Transverse colon (tissue), 4 donors: ENCODE measurements around the gene WBP2NL. TPM values are rescaled to one million over a fixed set of nuclear protein-coding genes. Genes with fewer than 3 reads are reported as not detected.

Source experiments
- DNase-seq: peaks from one replicate; pipeline ENCODE4 v3.0.0-alpha.2; 2019
- H3K27ac ChIP-seq, 4 donors: fragments of 200-600 bp; sonication (generic); 2 replicates each; pipeline ENCODE4 v1.5.1; 2016 to 2018; ENCODE audit warnings: inconsistent platforms in 4 of 4
- H3K27me3 ChIP-seq: fragments of 200-600 bp; sonication (generic); 2 replicates; pipeline ENCODE4 v1.5.1; 2017; ENCODE audit warnings: inconsistent platforms
- H3K36me3 ChIP-seq, 4 donors: fragments of 200-600 bp; sonication (generic); 2 replicates each; pipeline ENCODE4 v1.5.1; 2017 to 2019; ENCODE audit warnings: inconsistent platforms in 4 of 4
- H3K4me1 ChIP-seq, 4 donors: fragments of 200-600 bp; sonication (generic); 2 replicates each; pipeline ENCODE4 v1.5.1; 2017 to 2020; ENCODE audit warnings: inconsistent platforms in 4 of 4
- H3K4me3 ChIP-seq, 4 donors: fragments of 200-600 bp; sonication (generic); 1 replicate in 1 of 4; 2 replicates in 3 of 4; pipeline versions ENCODE4 v1.5.1 to v1.6.1; 2017 to 2019; ENCODE audit warnings: inconsistent platforms in 4 of 4
- H3K9me3 ChIP-seq, 2 donors: fragments of 200-600 bp; sonication (generic); 2 replicates each; pipeline ENCODE4 v1.5.1; 2017 to 2019; ENCODE audit warnings: inconsistent platforms in 2 of 2
- CTCF ChIP-seq, 5 experiments: fragments of 200-600 bp in 3 of 5; fragments of 450-650 bp in 2 of 5; sonication (generic) in 3 of 5; IDR thresholded peaks; 1 replicate in 2 of 5; 2 replicates in 3 of 5; pipeline ENCODE4 v1.5.1; 2016 to 2017; ENCODE audit warnings: antibody characterized with exemption in 5 of 5, inconsistent platforms in 3 of 5, mild to moderate bottlenecking in 2 of 5, moderate library complexity in 1 of 5
- EP300 ChIP-seq: sonication (generic); formaldehyde crosslinking; IDR thresholded peaks from one replicate; pipeline ENCODE4 v1.6.1; 2017; ENCODE audit warnings: antibody characterized with exemption, low read depth
- POLR2A ChIP-seq: fragments of 450-650 bp; IDR thresholded peaks from one replicate; pipeline ENCODE4 v1.6.1; 2016; ENCODE audit warnings: antibody characterized with exemption, mild to moderate bottlenecking, moderate library complexity
- POLR2AphosphoS5 ChIP-seq, 3 donors: sonication (generic); formaldehyde crosslinking; IDR thresholded peaks; one replicate each; pipeline ENCODE4 v1.6.1; 2016; ENCODE audit warnings: antibody characterized with exemption in 3 of 3
- WGBS, 2 donors: methylation state at CpG; one replicate each; pipeline ENCODE4 v1.1.5; 2018; ENCODE audit warnings: low coverage in 1 of 2; 5-methylcytosine and 5-hydroxymethylcytosine counted together
- in situ Hi-C, 4 donors: fragments of 200-750 bp; cut with MboI; loops; one replicate each; pipeline versions ENCODE4 v1.15.0 to v1.15.1; 2017; ENCODE audit warnings: low sequenced_read_pairs in 3 of 4, low pct_ligation_motif_present in 1 of 4, low pct_unique_long_range_greater_than_20kb in 1 of 4
- intact Hi-C: fragments of 100-400 bp; cut with DNase I; formaldehyde crosslinking; loops from one replicate; pipeline ENCODE4 v1.15.1; 2023; ENCODE audit warnings: low total_unique reads
- total RNA-seq, 4 donors: library from RNA; depleted of rRNA; stranded (reverse); fragments of >200 nt; gene quantifications; one replicate each; pipeline ENCODE4 v1.1.0, GENCODE V29; 2016

Gene WBP2NL
- total RNA-seq, 4 donors from 2014 or later = 0.96 to 12.0 (median 3.5) TPM; not detected in 1

- intact Hi-C loops (no loop called here), in situ Hi-C loops (no loop called here)
- Histone ChIP-seq H3K4me3 (no peak overlapping the region), H3K27me3 (no peaks in the 10 kb centered on the region), H3K9me3 (no peaks in the 10 kb centered on the region), H3K36me3 (no peaks in the 10 kb centered on the region), H3K27ac (no peak overlapping the region), H3K4me1 (peaks cover 0 to 10% (median 2%) of the 10 kb centered on the region in 4 donors)
- WGBS, 2 donors = 69 to 92% methylated on average over 3 to 8 of the region's 8 CpGs
- TF ChIP-seq POLR2AphosphoS5 (IDR thresholded peaks at IDR 0.05) (no peak), EP300 (no peak), POLR2A (no peak), CTCF (IDR thresholded peaks at IDR 0.05) (no peak)
- no peak for DNase-seq
These were observed 1.9 kb downstream of the WBP2NL start for GRCh38 chr22:42000466-42000865.

DNA sequence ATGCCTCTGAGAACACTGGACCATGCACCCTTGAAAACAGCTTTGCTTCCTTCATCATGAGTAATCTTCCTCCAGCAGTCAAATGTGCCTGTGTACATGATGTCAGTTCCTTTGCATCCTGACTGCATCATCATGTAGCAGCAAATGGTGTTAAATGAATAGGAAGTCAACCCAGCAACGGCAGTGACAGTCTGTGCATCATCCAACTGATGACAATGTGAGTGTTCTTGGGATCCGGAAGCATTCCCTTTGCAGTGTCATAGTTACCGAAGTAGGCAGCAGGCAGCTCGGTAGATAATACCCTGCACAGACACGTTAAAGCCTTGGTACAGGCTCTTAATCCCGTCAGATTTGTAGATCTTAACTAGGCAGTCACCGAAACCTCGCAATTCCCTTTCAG lies 2.5 kb downstream of the WBP2NL start:
- no peak overlapping the region for H3K27ac ChIP-seq
- intact Hi-C loops = no loop called here
- peaks cover 0 to 10% (median 2%) of the 10 kb centered on the region in 4 donors for H3K4me1 ChIP-seq
- 76% methylated on average over 8 of the region's 8 CpGs; no CpG with 5 or more reads in 1 of the 2 donors for WGBS, 2 donors
- no peaks in the 10 kb centered on the region for H3K36me3 ChIP-seq
- TF ChIP-seq EP300 (no peak), CTCF (IDR thresholded peaks at IDR 0.05) (no peak), POLR2A (no peak), POLR2AphosphoS5 (IDR thresholded peaks at IDR 0.05) (no peak)
- no peak for DNase-seq
- no peak overlapping the region for H3K4me3 ChIP-seq
- in situ Hi-C loops = no loop called here
- H3K27me3 ChIP-seq = no peaks in the 10 kb centered on the region
- peaks cover 0 to 4% of the 10 kb centered on the region in 2 donors for H3K9me3 ChIP-seq

DNA sequence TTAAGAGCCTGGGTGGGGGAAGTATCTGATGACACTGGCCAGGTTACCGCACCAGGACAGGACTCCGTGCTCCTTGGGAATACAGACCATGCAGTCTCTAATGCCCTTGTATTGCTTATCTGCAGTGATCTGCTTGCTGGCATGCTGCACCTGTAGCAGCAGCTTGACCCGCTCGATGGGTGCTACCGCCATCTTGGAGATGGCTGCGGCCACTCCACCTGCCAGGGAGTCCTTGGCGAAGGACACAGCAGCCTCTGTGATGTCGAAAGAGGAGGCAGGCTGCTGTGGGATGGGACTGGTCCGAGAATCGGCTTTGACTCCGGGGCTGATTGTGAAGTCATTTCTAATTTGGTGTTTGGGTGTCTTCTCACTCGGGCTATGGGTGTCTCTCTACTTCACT lies 3.1 kb downstream of the WBP2NL start:
- 94 to 100% methylated on average over 1 to 12 of the region's 12 CpGs for WGBS, 2 donors
- TF ChIP-seq EP300 (no peak), POLR2A (no peak), POLR2AphosphoS5 (IDR thresholded peaks at IDR 0.05) (no peak), CTCF (IDR thresholded peaks at IDR 0.05) (no peak)
- intact Hi-C loops = no loop called here

GRCh38 chr22:42007922-42008321 lies 9.3 kb downstream of the WBP2NL start:
- Histone ChIP-seq H3K36me3 (no peaks in the 10 kb centered on the region), H3K27me3 (no peaks in the 10 kb centered on the region), H3K27ac (no peak overlapping the region), H3K9me3 (peaks cover 12 to 27% of the 10 kb centered on the region in 2 donors), H3K4me3 (no peak overlapping the region), H3K4me1 (no peaks in the 10 kb centered on the region)
- in situ Hi-C loops (no loop called here), intact Hi-C loops (no loop called here)
- no peak for DNase-seq
- TF ChIP-seq CTCF (IDR thresholded peaks at IDR 0.05) = no peak
- no peak for TF ChIP-seq EP300
- TF ChIP-seq POLR2A = no peak
- TF ChIP-seq POLR2AphosphoS5 (IDR thresholded peaks at IDR 0.05) = no peak
- 73 to 77% methylated on average over 3 to 4 of the region's 4 CpGs for WGBS, 2 donors

More for the DNA sequence above, 3.1 kb downstream of the WBP2NL start:
- Histone ChIP-seq H3K27ac (no peak overlapping the region), H3K9me3 (peaks cover 0 to 4% of the 10 kb centered on the region in 2 donors), H3K4me1 (peaks cover 0 to 10% (median 2%) of the 10 kb centered on the region in 4 donors), H3K4me3 (no peak overlapping the region), H3K36me3 (no peaks in the 10 kb centered on the region), H3K27me3 (no peaks in the 10 kb centered on the region)
- DNase-seq = no peak
- in situ Hi-C loops = no loop called here
